Suprapubic skin (tissue), 4 donors: Measurements from ENCODE around the gene GPC1. TPM values are rescaled to one million over a fixed set of nuclear protein-coding genes. Genes with fewer than 3 reads are reported as not detected.

ENCODE experiments used
- DNase-seq, 2 donors: peaks; one replicate each; pipeline ENCODE4 v3.0.0-alpha.2; 2019; ENCODE audit warnings: low spot score in 2 of 2
- H3K27ac ChIP-seq: fragments of 200-600 bp; sonication (generic); one replicate; pipeline ENCODE4 v1.5.1; 2019
- H3K27me3 ChIP-seq: fragments of 200-600 bp; sonication (generic); one replicate; pipeline ENCODE4 v1.5.1; 2019
- H3K36me3 ChIP-seq: fragments of 200-600 bp; sonication (generic); one replicate; pipeline ENCODE4 v1.5.1; 2019
- H3K4me1 ChIP-seq: fragments of 200-600 bp; sonication (generic); one replicate; pipeline ENCODE4 v1.5.1; 2019
- H3K4me3 ChIP-seq: fragments of 200-600 bp; sonication (generic); one replicate; pipeline ENCODE4 v1.5.1; 2019; ENCODE audit warnings: mild to moderate bottlenecking
- H3K9me3 ChIP-seq: fragments of 200-600 bp; sonication (generic); one replicate; pipeline ENCODE4 v1.5.1; 2019
- EP300 ChIP-seq: sonication (generic); formaldehyde crosslinking; IDR thresholded peaks from one replicate; pipeline ENCODE4 v1.6.1; 2017; ENCODE audit warnings: antibody characterized with exemption
- POLR2A ChIP-seq, 2 donors: fragments of 450-650 bp; IDR thresholded peaks; one replicate each; pipeline ENCODE4 v1.6.1; 2017; ENCODE audit warnings: antibody characterized with exemption in 2 of 2, mild to moderate bottlenecking in 2 of 2, moderate library complexity in 2 of 2
- POLR2AphosphoS5 ChIP-seq, 3 donors: sonication (generic); formaldehyde crosslinking; IDR thresholded peaks; one replicate each; pipeline ENCODE4 v1.6.1; 2017; ENCODE audit warnings: antibody characterized with exemption in 3 of 3
- WGBS: methylation state at CpG from one replicate; pipeline ENCODE4 v1.1.5; 2018; 5-methylcytosine and 5-hydroxymethylcytosine counted together
- total RNA-seq, 4 donors: library from RNA; depleted of rRNA; stranded (reverse); fragments of >200 nt; gene quantifications; one replicate each; pipeline ENCODE4 v1.1.0, GENCODE V29; 2016
- TF ChIP-seq, protein P1 (sequence below), 2 donors: fragments of 200-600 bp in 1 of 2; fragments of 450-650 bp in 1 of 2; sonication (generic) in 1 of 2; IDR thresholded peaks; one replicate each; pipeline ENCODE4 v1.5.1; 2016 to 2019; ENCODE audit warnings: antibody characterized with exemption in 2 of 2, mild to moderate bottlenecking in 1 of 2, moderate library complexity in 1 of 2

GPC1 gene
- total RNA-seq, 4 donors from 2014 or later: 130 to 164 (median 145) TPM

DNA sequence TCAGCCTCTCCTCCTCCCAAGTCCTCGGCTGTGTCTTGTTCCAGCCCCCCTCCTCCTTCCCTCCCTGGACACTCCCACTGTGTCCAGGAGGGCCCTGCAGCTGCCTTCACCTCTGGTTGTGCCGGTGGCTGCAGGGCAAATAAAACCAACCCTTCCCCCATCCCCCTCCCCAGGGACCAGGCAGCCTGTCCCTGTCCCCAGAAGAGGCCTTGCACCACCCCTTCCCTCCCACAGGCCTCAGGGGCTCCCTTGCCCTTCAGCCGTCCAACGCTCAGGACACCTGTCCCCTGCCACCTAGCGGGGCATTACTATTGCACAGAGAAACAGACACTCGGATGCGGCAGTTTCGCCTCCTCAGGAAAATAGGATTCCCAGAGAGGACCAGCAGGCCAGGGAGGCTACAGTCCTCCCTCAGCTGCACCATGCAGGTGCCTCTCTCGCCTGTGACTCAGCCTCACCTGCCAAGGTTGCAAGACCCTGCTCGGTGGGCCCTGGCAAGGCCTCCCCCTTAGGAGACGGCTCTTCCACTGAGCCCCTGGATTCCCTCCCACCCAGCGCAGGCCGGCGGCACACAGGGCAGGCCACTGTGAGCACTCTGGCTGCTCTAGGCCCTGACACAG is 5.5 kb upstream of the GPC1 start:
- WGBS: 87% methylated on average over 8 of the region's 14 CpGs

DNA sequence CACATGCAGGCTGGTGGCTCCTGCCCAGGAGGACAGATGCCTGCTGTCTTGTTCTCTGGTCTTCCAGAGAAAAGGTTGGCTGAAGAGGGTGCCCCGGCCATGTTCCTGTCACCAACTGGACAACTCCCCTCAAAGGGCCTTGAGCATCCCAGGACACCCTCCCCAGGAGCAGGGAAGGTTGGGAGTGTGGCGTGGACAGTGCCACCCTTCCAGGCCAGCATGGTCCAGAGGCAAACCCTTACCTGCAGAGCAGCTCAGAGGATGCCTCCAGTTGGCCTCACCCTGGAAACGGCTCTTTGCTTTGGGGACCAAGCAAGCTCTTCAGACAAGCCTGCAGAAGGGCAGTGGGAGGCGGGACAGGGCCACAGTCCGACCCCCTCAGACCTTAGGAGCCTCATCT is 4.9 kb upstream of the GPC1 start:
- no peak for TF ChIP-seq POLR2A (IDR thresholded peaks at IDR 0.05)
- TF ChIP-seq POLR2AphosphoS5 (IDR thresholded peaks at IDR 0.05): no peak
- TF ChIP-seq, protein P1, sequence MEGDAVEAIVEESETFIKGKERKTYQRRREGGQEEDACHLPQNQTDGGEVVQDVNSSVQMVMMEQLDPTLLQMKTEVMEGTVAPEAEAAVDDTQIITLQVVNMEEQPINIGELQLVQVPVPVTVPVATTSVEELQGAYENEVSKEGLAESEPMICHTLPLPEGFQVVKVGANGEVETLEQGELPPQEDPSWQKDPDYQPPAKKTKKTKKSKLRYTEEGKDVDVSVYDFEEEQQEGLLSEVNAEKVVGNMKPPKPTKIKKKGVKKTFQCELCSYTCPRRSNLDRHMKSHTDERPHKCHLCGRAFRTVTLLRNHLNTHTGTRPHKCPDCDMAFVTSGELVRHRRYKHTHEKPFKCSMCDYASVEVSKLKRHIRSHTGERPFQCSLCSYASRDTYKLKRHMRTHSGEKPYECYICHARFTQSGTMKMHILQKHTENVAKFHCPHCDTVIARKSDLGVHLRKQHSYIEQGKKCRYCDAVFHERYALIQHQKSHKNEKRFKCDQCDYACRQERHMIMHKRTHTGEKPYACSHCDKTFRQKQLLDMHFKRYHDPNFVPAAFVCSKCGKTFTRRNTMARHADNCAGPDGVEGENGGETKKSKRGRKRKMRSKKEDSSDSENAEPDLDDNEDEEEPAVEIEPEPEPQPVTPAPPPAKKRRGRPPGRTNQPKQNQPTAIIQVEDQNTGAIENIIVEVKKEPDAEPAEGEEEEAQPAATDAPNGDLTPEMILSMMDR (IDR thresholded peaks at IDR 0.05): no peak
- TF ChIP-seq EP300: no peak
- 100% methylated on average over 1 of the region's 5 CpGs for WGBS
- Histone ChIP-seq H3K4me3 (no peak overlapping the region), H3K9me3 (no peaks in the 10 kb centered on the region), H3K4me1 (peaks cover 28% of the 10 kb centered on the region), H3K36me3 (no peaks in the 10 kb centered on the region), H3K27me3 (no peaks in the 10 kb centered on the region), H3K27ac (no peak overlapping the region)
- DNase-seq: peak; percentile 36 to 52

More for the DNA sequence above, 5.5 kb upstream of the GPC1 start:
- DNase-seq: peak; percentile 46 to 56
- Histone ChIP-seq H3K27me3 (no peaks in the 10 kb centered on the region), H3K4me1 (peaks cover 27% of the 10 kb centered on the region), H3K9me3 (no peaks in the 10 kb centered on the region), H3K36me3 (no peaks in the 10 kb centered on the region), H3K27ac (no peak overlapping the region), H3K4me3 (no peak overlapping the region)
- TF ChIP-seq EP300 (no peak), POLR2A (IDR thresholded peaks at IDR 0.05) (no peak), POLR2AphosphoS5 (IDR thresholded peaks at IDR 0.05) (no peak)
- TF ChIP-seq, protein P1 (IDR thresholded peaks at IDR 0.05): no peak

DNA sequence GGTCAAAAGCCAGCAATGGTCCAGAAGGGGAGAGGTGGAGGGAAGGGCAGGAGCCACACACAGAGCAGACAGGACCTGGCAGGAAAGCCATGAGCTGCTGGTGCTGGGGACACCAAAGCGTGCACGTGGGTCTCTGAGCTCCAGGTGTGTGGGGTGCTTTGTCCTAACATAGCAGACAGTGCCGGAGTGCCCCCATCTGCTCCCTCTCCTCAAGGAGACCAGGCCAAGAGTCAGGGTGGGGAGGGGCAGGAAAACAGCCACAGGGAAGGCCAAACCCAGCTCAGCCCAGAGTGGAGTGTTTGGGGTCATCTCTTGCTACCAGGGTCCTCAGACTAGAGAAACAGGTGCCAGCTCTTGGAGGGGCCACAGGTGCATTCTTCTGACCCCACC is 4.2 kb upstream of the GPC1 start:
- TF ChIP-seq EP300: no peak
- no peak for TF ChIP-seq POLR2AphosphoS5 (IDR thresholded peaks at IDR 0.05)
- TF ChIP-seq, protein P1 (IDR thresholded peaks at IDR 0.05): no peak
- Histone ChIP-seq H3K27me3 (peaks cover under 1% of the 10 kb centered on the region), H3K4me1 (peaks cover 34% of the 10 kb centered on the region), H3K27ac (no peak overlapping the region), H3K36me3 (no peaks in the 10 kb centered on the region), H3K9me3 (no peaks in the 10 kb centered on the region), H3K4me3 (no peak overlapping the region)
- 80% methylated on average over 3 of the region's 3 CpGs for WGBS
- peak; percentile 50 to 64 for DNase-seq

DNA sequence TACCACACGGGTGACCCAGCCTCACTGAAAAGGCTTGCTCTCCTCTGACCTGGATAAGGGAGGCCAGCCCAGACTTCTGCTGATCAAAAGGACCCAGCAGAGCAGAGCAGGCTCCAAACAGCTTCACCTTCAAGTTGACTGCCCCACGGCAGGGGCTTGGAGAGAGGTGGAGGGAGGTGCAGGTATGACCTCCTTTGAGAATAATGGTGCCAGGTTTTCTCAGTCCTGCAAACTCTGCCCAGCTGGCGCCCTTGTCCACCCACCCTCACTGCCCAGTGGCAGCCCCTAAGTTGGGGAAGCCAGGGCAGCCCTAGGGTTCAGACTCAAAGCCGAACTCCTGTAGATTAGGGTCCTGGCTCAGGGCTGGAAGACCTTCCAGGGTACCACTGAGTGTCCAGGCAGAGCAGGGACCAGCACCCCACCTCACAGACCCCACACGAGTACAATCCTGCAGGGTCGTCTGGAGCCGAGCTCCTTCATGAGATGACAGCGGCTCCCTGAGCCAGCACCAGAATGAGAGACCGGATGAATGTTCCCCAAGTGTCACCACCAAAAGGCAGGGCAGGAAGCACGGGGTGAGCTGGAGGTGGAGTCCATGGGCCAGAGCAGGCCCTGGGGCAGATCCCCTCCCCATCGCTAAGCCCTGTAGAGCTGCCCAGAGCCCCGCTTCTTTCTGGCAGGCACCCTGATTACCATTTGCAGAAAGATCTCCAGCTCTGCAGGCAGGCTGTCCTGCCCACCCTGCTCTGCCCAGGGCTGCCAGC is 3.6 kb upstream of the GPC1 start:
- WGBS: 86% methylated on average over 9 of the region's 12 CpGs
- Histone ChIP-seq H3K4me3 (no peak overlapping the region), H3K9me3 (no peaks in the 10 kb centered on the region), H3K27me3 (peaks cover 6% of the 10 kb centered on the region), H3K4me1 (peaks cover 40% of the 10 kb centered on the region), H3K36me3 (no peaks in the 10 kb centered on the region), H3K27ac (no peak overlapping the region)
- TF ChIP-seq, protein P1 (IDR thresholded peaks at IDR 0.05): no peak
- TF ChIP-seq POLR2A (IDR thresholded peaks at IDR 0.05) (no peak), POLR2AphosphoS5 (IDR thresholded peaks at IDR 0.05) (no peak), EP300 (no peak)
- DNase-seq: peak; percentile 42 to 60

DNA sequence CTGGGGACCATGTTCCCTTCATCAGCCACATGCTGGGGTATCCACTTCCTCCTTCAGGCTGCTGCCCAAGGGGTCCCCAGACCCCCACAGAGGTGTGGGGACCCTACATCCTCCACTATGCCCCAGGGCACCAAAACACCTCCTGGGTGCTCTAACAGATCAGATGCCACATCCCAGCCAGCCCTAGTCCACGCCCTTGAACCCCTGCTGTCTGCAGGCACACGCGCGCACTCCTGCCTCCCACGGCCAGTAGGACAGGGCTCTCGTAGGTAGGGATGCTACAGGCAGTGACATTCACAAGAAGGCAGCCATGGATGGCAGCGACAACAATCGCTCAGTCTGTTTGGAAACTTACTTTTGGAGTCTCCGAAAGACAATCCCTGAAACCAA is 3.0 kb upstream of the GPC1 start:
- H3K36me3 ChIP-seq: no peaks in the 10 kb centered on the region
- H3K27ac ChIP-seq: no peak overlapping the region
- H3K9me3 ChIP-seq: no peaks in the 10 kb centered on the region
- peaks cover 45% of the 10 kb centered on the region for H3K4me1 ChIP-seq
- no peak overlapping the region for H3K4me3 ChIP-seq
- TF ChIP-seq, protein P1 (IDR thresholded peaks at IDR 0.05): no peak
- TF ChIP-seq POLR2AphosphoS5 (IDR thresholded peaks at IDR 0.05) (no peak), EP300 (no peak), POLR2A (IDR thresholded peaks at IDR 0.05) (no peak)
- 86% methylated on average over 9 of the region's 9 CpGs for WGBS
- DNase-seq: peak in 1 of 2 donors; percentile 40
- H3K27me3 ChIP-seq: peaks cover 12% of the 10 kb centered on the region
